Lower leg skin (tissue), 4 donors: ENCODE results near the gene PTPRN2. TPM values are rescaled to one million over a fixed set of nuclear protein-coding genes. Genes with fewer than 3 reads are reported as not detected.

Experiments used
- DNase-seq, 2 donors: peaks; one replicate each; pipeline ENCODE4 v3.0.0-alpha.2; 2019; ENCODE audit warnings: low spot score in 2 of 2
- H3K4me3 ChIP-seq: fragments of 200-600 bp; sonication (generic); 2 replicates; pipeline ENCODE4 v1.5.1; 2017; ENCODE audit warnings: mild to moderate bottlenecking, low read depth; ENCODE audit not compliant: poor library complexity, severe bottlenecking
- POLR2A ChIP-seq, 2 donors: fragments of 450-650 bp; IDR thresholded peaks; one replicate each; pipeline ENCODE4 v1.6.1; 2016 to 2017; ENCODE audit warnings: antibody characterized with exemption in 2 of 2, mild to moderate bottlenecking in 1 of 2, moderate library complexity in 1 of 2
- WGBS, 2 donors: methylation state at CpG; one replicate each; pipeline ENCODE4 v1.1.5; 2018; 5-methylcytosine and 5-hydroxymethylcytosine counted together
- intact Hi-C: fragments of 100-400 bp; cut with DNase I; formaldehyde crosslinking; loops from one replicate; pipeline ENCODE4 v1.15.0; 2023; ENCODE audit warnings: low total_unique reads
- total RNA-seq, 4 donors: library from RNA; depleted of rRNA; stranded (reverse); fragments of >200 nt; gene quantifications; one replicate each; pipeline ENCODE4 v1.1.0, GENCODE V29; 2016
- TF ChIP-seq, protein P1 (sequence below), 3 donors: fragments of 450-650 bp; IDR thresholded peaks; one replicate each; pipeline ENCODE4 v1.5.1; 2016; ENCODE audit warnings: antibody characterized with exemption in 3 of 3, mild to moderate bottlenecking in 3 of 3, moderate library complexity in 2 of 3

PTPRN2 gene
- total RNA-seq, 4 donors from 2014 or later = 0.11 to 1.6 (median 0.92) TPM

DNA sequence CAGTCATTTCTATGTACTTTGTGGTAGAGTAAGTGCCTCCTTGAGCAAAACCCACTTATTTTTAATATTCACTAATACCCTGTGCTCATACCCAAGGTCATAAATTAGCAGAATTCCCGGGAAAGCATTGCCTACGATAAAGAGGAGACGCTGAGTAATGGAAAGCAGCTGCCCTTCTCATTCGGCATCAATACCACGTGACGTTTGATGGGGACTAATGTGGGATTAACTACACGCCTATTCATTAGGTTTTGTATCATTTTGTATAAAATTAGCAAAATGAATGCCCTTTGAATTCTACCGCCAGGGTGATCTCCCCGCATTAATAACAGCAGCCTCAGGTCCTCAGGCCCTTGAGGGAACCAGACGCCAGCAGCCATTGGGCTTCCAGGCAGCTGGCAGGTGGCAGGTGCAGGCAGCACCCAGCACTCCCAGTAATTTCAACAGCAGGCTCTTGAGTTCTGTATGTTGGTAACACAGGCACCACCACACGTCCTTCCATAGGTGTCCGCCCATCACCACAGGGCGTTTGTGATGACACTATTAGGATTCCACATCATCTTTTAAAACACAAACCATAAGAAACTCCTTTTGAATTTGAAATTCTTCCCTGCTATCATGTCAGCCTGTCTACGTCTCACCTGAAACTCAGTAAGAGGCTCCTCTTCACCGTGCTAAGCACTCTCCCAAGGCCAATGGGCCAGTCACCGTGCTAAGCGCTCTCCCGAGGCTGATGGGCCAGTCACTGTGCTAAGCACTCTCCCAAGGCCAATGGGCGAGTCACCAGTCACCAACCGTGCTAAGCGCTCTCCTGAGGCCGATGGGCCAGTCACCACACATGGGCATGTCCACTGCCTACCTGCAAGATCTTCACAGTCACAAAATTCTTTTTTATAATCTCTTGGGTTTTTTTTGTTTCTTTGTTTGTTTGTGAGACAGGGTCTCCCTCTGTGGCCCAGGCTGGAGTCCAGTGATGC is 509.4 kb downstream of the PTPRN2 start:
- no peak for TF ChIP-seq POLR2A (IDR thresholded peaks at IDR 0.05)
- TF ChIP-seq, protein P1, sequence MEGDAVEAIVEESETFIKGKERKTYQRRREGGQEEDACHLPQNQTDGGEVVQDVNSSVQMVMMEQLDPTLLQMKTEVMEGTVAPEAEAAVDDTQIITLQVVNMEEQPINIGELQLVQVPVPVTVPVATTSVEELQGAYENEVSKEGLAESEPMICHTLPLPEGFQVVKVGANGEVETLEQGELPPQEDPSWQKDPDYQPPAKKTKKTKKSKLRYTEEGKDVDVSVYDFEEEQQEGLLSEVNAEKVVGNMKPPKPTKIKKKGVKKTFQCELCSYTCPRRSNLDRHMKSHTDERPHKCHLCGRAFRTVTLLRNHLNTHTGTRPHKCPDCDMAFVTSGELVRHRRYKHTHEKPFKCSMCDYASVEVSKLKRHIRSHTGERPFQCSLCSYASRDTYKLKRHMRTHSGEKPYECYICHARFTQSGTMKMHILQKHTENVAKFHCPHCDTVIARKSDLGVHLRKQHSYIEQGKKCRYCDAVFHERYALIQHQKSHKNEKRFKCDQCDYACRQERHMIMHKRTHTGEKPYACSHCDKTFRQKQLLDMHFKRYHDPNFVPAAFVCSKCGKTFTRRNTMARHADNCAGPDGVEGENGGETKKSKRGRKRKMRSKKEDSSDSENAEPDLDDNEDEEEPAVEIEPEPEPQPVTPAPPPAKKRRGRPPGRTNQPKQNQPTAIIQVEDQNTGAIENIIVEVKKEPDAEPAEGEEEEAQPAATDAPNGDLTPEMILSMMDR (IDR thresholded peaks at IDR 0.05) = no peak
- WGBS, 2 donors = 74 to 77% methylated on average over 22 of the region's 22 CpGs
- intact Hi-C loops = no loop called here
- DNase-seq = peak in 1 of 2 donors; percentile 79
- no peak overlapping the region for H3K4me3 ChIP-seq

DNA sequence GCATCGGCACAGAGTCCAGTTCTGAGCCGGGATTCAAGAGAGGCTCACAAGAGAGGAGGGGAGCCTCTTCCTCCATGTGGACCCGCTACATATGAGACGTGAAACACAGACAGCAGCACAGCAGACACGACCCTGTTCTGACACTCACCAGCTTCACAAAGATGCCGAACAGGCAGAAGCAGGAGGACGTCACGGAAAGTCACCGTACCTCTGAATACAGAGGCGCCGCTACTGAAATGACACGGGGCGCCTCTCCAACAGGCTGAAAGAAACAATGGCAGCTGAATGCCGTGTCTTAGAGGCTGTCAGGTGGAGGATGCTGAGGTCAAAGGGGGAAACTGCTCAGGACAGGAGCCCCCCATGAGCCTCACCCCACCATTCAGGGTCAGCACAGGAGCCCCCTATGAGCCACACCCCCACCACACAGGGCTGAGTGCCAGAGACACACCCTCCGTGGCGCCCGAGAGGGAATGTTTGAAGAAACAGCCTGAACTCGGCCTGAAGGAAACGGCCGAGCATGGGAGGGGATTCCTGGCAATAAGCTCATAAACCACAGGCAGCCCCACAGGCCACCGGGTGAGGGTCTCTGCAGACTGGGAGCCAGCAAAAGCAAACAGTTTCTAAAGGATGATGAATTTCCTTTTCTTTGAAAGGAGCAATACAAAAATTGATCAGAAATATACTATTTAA is 510.3 kb downstream of the PTPRN2 start:
- DNase-seq = peak in 1 of 2 donors; percentile 72
- no peak for TF ChIP-seq POLR2A (IDR thresholded peaks at IDR 0.05)
- TF ChIP-seq, protein P1 (IDR thresholded peaks at IDR 0.05) = no peak
- intact Hi-C loops = no loop called here
- H3K4me3 ChIP-seq = no peak overlapping the region
- 45 to 49% methylated on average over 21 of the region's 21 CpGs for WGBS, 2 donors

DNA sequence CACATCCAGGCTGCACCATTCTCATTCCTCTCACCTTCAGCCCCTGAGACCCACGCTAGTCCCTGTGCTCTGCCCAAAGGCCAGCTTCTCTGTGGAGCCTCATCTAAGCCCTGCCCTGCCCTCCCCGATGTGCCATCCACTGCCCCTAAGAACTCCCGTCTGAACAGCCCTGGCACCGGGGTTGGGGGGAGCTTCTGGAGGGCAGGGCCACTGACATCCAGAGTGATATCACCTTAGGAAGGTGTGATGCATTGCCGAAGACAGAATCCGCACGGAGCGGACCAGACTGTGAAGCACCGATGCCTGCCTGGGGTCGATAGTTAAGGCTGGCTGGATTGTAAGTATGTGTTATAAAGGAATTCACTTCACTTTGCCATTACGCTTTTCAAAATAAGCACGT is 511.0 kb downstream of the PTPRN2 start:
- no peak overlapping the region for H3K4me3 ChIP-seq
- TF ChIP-seq, protein P1 (IDR thresholded peaks at IDR 0.05) = no peak
- no peak for TF ChIP-seq POLR2A (IDR thresholded peaks at IDR 0.05)
- DNase-seq = peak in 1 of 2 donors; percentile 64
- intact Hi-C loops = no loop called here
- 85 to 87% methylated on average over 12 of the region's 12 CpGs for WGBS, 2 donors

DNA sequence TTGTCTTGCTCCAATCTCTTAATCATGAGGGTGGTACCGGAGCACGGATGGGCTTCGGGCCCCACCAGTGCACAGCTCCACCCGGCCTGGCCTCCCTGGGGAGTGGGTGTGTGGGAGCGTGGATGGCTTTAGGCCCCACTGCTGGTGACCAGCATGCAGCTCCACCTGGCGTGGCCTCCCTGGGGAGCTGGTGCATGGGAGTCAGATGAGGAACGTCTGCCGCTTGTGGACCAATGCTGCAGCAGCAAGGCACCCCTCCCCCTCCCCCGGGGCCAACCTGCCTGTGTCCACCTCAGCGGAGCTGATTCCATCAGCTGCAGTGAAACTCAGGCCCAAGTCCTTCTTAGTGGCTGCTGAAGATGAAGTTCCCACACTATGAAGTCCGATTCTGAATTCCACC is 511.4 kb downstream of the PTPRN2 start:
- intact Hi-C loops = no loop called here
- TF ChIP-seq, protein P1 (IDR thresholded peaks at IDR 0.05) = no peak
- TF ChIP-seq POLR2A (IDR thresholded peaks at IDR 0.05) = no peak
- peak in 1 of 2 donors; percentile 81 for DNase-seq
- 82 to 95% methylated on average over 8 to 11 of the region's 11 CpGs for WGBS, 2 donors
- H3K4me3 ChIP-seq = no peak overlapping the region

DNA sequence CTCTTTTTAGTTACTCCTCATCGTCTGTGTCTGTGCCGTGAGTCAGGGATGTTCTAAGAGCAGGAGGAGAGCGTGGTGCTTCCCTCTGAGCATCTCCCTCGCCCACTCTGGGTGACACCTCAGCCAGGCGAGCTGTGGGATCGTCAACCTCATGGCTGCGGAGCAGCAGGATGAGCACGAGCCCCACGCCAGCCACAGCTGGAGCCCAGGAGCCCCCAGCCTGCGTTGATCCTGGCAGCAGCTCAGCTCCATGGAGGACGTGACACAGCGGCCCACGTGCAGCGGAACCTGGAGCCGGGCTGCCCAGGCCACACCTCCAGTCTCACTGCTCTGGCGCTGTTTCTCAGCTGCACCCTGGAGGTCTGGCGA is 512.0 kb downstream of the PTPRN2 start:
- intact Hi-C loops = no loop called here
- WGBS, 2 donors = 73 to 77% methylated on average over 17 of the region's 17 CpGs
- DNase-seq = no peak
- H3K4me3 ChIP-seq = no peak overlapping the region
- TF ChIP-seq POLR2A (IDR thresholded peaks at IDR 0.05) = no peak
- TF ChIP-seq, protein P1 (IDR thresholded peaks at IDR 0.05) = no peak
